Diencephalon (tissue), 1 donor: ENCODE measurements around the gene NLGN1. TPM values are rescaled to one million over a fixed set of nuclear protein-coding genes. Genes with fewer than 3 reads are reported as not detected.

ENCODE experiments used
- small RNA-seq: library from RNA; depleted of rRNA; stranded (forward); fragments of <200 nt; gene quantifications from one replicate; pipeline ENCODE3, GENCODE V24; 2014
- total RNA-seq: library from RNA; depleted of rRNA; stranded (reverse); fragments of >200 nt; gene quantifications from one replicate; pipeline ENCODE4 v1.2.3, GENCODE V29; 2014

The NLGN1 gene
- total RNA-seq = 99.4 TPM

GRCh38 chr3:173397161-173398110 lies at the start of gene NLGN1:
Gene NLGN1 (plus strand): TSS chr3:173397744.

Small RNA genes within 50 kb of the gene (small RNA-seq; reads per million reads assigned to genes)
- gene RN7SKP234 = not detected
